D341Med (cell line): ENCODE measurements around the gene RNU11.
"Not testable (repeated sequence)": the region's sequence is repeated elsewhere in the genome, so short reads cannot be mapped to it uniquely, and the experiment has no call there.

Source experiments
- DNase-seq: peaks from one replicate; pipeline ENCODE4 v3.0.0; 2012; ENCODE audit warnings: low spot score

The RNU11 gene

GRCh38 chr1:28663871-28664470 lies 15.6 kb downstream of the RNU11 start:
- no peak for DNase-seq

GRCh38 chr1:28666806-28667205 lies 18.4 kb downstream of the RNU11 start:
- DNase-seq, result no peak

DNA sequence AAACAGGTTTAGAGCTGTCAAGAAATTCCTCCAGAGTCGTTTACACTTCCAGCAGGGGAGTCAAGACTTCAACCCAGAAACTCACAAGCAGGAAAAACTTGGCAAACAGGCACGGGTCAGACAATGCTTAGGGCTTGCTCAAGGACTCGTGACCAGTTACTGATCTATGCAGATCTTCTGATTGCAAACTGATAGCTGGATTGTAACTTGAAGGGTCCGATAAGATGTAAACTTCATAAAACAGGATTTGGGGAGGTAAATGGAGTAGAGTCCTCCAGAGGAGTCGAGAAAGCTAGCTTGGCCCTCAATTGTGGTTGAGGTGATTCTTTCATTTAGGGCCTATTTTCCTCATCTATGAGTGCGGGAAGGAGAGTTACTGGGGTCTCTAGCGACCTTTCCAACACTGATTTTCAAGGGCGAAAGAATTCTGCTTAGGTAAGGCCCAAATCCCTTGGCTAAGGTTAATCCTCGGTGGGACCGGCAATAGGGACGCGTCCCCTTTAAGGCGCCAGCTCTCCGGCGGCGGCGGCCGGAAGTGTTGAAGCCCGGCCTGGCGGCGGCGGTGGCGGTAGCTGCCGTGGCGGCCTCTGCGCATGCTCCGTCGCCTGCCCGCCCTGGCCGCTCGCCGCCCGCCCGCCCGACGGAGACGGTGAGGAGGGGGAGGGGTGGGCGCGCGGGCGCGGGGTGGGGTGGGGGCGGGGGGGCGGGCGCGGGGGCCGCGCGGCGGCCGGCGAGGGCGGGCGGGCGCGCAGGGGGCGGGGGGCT lies 20.0 kb downstream of the RNU11 start, which contains the start of gene GMEB1:
GMEB1 (plus strand) TSS at position 594 of the 765 bp plus-strand sequence. CDS start 14,829 bp downstream, outside the sequence.
- peak; percentile 98 for DNase-seq

DNA sequence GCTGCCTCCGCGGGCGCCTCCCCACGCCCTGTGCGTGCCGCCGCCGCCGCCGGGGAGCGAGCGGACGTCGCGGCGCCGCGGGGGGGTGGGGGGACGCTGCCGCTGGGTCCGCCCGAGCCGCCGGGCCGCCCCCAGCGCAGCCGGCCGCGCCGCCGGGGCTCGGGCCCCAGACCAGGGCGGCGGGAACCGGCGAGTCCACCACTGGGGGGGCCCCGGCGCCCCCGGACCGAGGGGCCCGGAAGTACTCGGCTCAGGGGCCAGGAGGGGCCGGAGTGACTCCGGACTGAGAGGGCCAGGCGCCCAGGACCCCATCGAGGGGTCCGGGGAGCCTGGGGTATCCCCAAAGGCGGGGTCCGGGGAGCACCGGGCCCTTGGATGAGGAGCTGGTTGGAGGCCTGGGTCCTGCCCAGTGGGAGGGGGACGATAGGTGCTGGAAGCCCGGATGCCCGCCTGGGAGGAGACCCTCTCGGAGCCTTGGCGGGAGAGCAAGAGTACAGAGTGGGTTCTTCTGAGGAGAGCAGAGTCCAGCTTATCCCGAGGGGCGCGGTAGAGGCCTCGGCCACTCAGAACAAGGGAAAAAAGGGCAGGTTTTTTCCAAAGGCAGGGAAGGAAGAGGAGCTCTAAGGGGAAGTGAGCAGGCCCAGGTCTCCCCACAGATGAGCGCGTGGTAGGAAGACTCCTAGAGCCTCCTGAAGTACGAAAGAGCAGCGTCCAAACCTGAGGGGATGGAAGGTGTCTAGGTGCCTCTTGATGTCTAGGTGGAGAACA lies 20.7 kb downstream of the RNU11 start:
- no peak for DNase-seq

GRCh38 chr1:28671254-28671780 lies 22.9 kb downstream of the RNU11 start:
- no peak for DNase-seq

GRCh38 chr1:28672971-28673370 lies 24.6 kb downstream of the RNU11 start:
- DNase-seq, result not testable (repeated sequence)

DNA sequence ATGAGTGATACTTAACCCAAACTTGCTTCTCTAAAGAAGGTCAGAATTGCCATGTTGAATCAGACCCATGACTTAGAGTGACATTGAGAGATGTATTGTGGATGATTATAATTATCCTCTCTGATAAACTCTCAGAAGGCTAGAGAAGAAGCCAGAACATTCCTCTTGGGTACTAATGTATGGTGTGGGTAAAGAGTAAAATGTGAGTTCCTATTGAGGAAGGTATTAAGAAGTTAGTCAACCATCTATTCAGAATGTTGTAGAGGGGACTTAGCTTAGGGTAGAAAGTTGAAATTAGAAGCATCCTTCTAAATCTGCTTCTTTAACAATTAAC lies 27.5 kb downstream of the RNU11 start:
- no peak for DNase-seq

GRCh38 chr1:28680151-28680550 lies 31.8 kb downstream of the RNU11 start:
- no peak for DNase-seq

DNA sequence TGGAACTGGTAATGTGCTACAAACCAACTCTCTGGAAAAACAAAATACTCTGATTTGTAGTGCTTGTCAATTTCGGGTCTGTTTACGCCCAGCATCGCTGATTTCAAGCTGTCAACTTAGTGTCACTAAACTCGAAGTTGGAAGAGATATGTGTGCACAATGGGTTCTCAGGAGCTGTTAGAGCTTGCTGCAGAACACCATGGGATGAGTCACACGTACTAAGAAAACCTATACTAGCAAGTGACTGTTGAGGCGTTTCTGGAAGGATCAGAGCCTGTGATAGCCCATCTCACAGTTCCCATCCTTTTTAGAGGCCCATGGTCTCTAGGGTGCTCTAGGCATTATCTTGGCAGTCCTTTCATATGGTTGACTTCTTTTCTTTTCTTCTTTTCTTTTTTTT lies 34.4 kb downstream of the RNU11 start:
- DNase-seq, result no peak

DNA sequence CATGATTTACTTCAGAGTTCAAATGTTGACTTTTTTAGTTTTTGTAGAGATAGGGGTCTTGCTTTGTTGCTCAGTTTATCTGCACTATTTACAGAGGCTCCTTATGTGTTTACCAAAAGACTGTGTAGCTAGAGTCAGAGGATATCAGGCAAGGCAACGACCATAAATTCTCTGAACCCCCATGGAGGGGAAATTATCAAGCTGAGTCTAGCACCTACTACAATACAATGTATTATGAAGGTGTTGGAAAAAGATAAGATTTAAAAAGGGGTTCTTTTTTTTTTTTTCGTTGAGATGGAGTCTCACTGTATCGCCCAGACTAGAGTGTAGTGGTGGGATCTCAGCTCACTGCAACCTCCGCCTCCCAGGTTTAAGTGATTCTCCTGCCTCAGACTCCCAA lies 36.5 kb downstream of the RNU11 start:
- DNase-seq, result no peak

GRCh38 chr1:28691627-28692026 lies 43.2 kb downstream of the RNU11 start:
- not testable (repeated sequence) for DNase-seq
